Gastrocnemius medialis (tissue), 4 donors: Measurements from ENCODE around the gene TYROBP. TPM values are rescaled to one million over a fixed set of nuclear protein-coding genes. Genes with fewer than 3 reads are reported as not detected.
"Not testable (repeated sequence)": the region's sequence is repeated elsewhere in the genome, so short reads cannot be mapped to it uniquely, and the experiment has no call there.

Experiments
- ATAC-seq, 2 donors: fragments of 150-250 bp; one replicate each; pipeline ENCODE4 v1.9.1; 2016
- DNase-seq, 2 donors: peaks; one replicate each; pipeline ENCODE4 v3.0.0-alpha.2; 2019
- H3K27ac ChIP-seq, 4 donors: fragments of 200-600 bp; sonication (generic); 1 replicate in 1 of 4; 2 replicates in 3 of 4; pipeline ENCODE4 v1.5.1; 2016 to 2018; ENCODE audit warnings: mild to moderate bottlenecking in 2 of 4, moderate library complexity in 1 of 4
- H3K27me3 ChIP-seq, 3 donors: fragments of 200-600 bp; sonication (generic) in 2 of 3; 1 replicate in 1 of 3; 2 replicates in 2 of 3; pipeline versions ENCODE4 v1.5.1 to v1.6.0; 2016 to 2019; ENCODE audit warnings: mild to moderate bottlenecking in 1 of 3, moderate library complexity in 1 of 3
- H3K36me3 ChIP-seq, 2 donors: fragments of 200-600 bp; sonication (generic) in 1 of 2; one replicate each; pipeline ENCODE4 v1.5.1; 2017 to 2018
- H3K4me1 ChIP-seq, 2 donors: fragments of 200-600 bp; sonication (generic) in 1 of 2; one replicate each; pipeline ENCODE4 v1.5.1; 2016 to 2017; ENCODE audit warnings: mild to moderate bottlenecking in 2 of 2
- H3K4me3 ChIP-seq, 4 donors: fragments of 200-600 bp; sonication (generic) in 3 of 4; 1 replicate in 1 of 4; 2 replicates in 3 of 4; pipeline ENCODE4 v1.5.1; 2016 to 2019; ENCODE audit warnings: mild to moderate bottlenecking in 2 of 4
- H3K9me3 ChIP-seq, 3 donors: fragments of 200-600 bp; sonication (generic) in 2 of 3; 1 replicate in 1 of 3; 2 replicates in 2 of 3; pipeline ENCODE4 v1.5.1; 2016 to 2019
- CTCF ChIP-seq, 5 experiments: fragments of 450-650 bp in 3 of 5; fragments of 200-600 bp in 2 of 5; sonication (generic) in 2 of 5; IDR thresholded peaks in 4 of 5; conservative IDR thresholded peaks in 1 of 5; 1 replicate in 4 of 5; 2 replicates in 1 of 5; pipeline ENCODE4 v1.5.1; 2016 to 2019; ENCODE audit warnings: antibody characterized with exemption in 5 of 5, mild to moderate bottlenecking in 3 of 5, moderate library complexity in 3 of 5
- POLR2A ChIP-seq, 2 donors: fragments of 450-650 bp; IDR thresholded peaks; one replicate each; pipeline ENCODE4 v1.6.1; 2017; ENCODE audit warnings: antibody characterized with exemption in 2 of 2, mild to moderate bottlenecking in 2 of 2, moderate library complexity in 2 of 2
- in situ Hi-C, 4 donors: fragments of 200-750 bp; cut with MboI; loops; one replicate each; pipeline versions ENCODE4 v1.15.0 to v1.8.0; 2017; ENCODE audit warnings: low sequenced_read_pairs in 4 of 4
- intact Hi-C: fragments of 100-400 bp; cut with DNase I; formaldehyde crosslinking; loops from one replicate; pipeline ENCODE4 v1.15.1; 2023; ENCODE audit warnings: low total_unique reads
- total RNA-seq, 4 donors: library from RNA; depleted of rRNA; stranded (reverse); fragments of >200 nt; gene quantifications; one replicate each; pipeline versions ENCODE4 v1.1.0 to v1.2.3, GENCODE V29; 2016

Gene TYROBP
- total RNA-seq, 4 donors from 2014 or later: 7.2 to 25.6 (median 18.2) TPM

- H3K27me3 ChIP-seq: peaks cover 0 to 3% (median 0%) of the 10 kb centered on the region in 3 donors
- peaks cover 9 to 21% of the 10 kb centered on the region in 2 donors for H3K4me1 ChIP-seq
- ATAC-seq: no peak
- intact Hi-C loops (no loop called here), in situ Hi-C loops (no loop called here)
- peaks cover 0 to 5% of the 10 kb centered on the region in 2 donors for H3K36me3 ChIP-seq
- no peaks in the 10 kb centered on the region for H3K9me3 ChIP-seq
- H3K27ac ChIP-seq: no peak overlapping the region
- TF ChIP-seq POLR2A (IDR thresholded peaks at IDR 0.05) (no peak), CTCF (IDR thresholded peaks at IDR 0.05 in 4 of 5, conservative IDR thresholded peaks at IDR 0.05 in 1 of 5) (no peak)
- no peak overlapping the region for H3K4me3 ChIP-seq
- DNase-seq: no peak
Observed at GRCh38 chr19:35895911-35896642, 12.0 kb downstream of the TYROBP start.

- H3K27me3 ChIP-seq: peaks cover 0 to 3% (median 0%) of the 10 kb centered on the region in 3 donors
- no peaks in the 10 kb centered on the region for H3K9me3 ChIP-seq
- TF ChIP-seq CTCF (IDR thresholded peaks at IDR 0.05 in 4 of 5, conservative IDR thresholded peaks at IDR 0.05 in 1 of 5) (no peak), POLR2A (IDR thresholded peaks at IDR 0.05) (no peak)
- DNase-seq: no peak
- H3K4me1 ChIP-seq: peaks cover 9 to 11% of the 10 kb centered on the region in 2 donors
- in situ Hi-C loops: no loop called here
- intact Hi-C loops: no loop called here
- peaks cover 0 to 10% of the 10 kb centered on the region in 2 donors for H3K36me3 ChIP-seq
- no peak for ATAC-seq
- H3K4me3 ChIP-seq: no peak overlapping the region
- H3K27ac ChIP-seq: no peak overlapping the region
Observed at GRCh38 chr19:35894342-35894741, 13.8 kb downstream of the TYROBP start.

- intact Hi-C loops, H3K27ac ChIP-seq, H3K9me3 ChIP-seq, H3K4me3 ChIP-seq, in situ Hi-C loops, ATAC-seq, DNase-seq, H3K4me1 ChIP-seq, H3K27me3 ChIP-seq: not testable (repeated sequence)
- H3K36me3 ChIP-seq: peaks cover 0 to 22% of the 10 kb centered on the region in 2 donors
Observed at GRCh38 chr19:35891819-35892218, 16.3 kb downstream of the TYROBP start.

- in situ Hi-C loops: no loop called here
Observed at GRCh38 chr19:35890113-35890650, 17.9 kb downstream of the TYROBP start.

More at GRCh38 chr19:35890113-35890650, 17.9 kb downstream of the TYROBP start:
- Histone ChIP-seq H3K27ac (no peak overlapping the region), H3K36me3 (peaks cover 0 to 22% of the 10 kb centered on the region in 2 donors), H3K4me3 (no peak overlapping the region), H3K9me3 (no peaks in the 10 kb centered on the region), H3K4me1 (no peaks in the 10 kb centered on the region), H3K27me3 (no peaks in the 10 kb centered on the region)
- DNase-seq: no peak
- intact Hi-C loops: no loop called here
- no peak for ATAC-seq
- no peak for TF ChIP-seq CTCF (IDR thresholded peaks at IDR 0.05 in 4 of 5, conservative IDR thresholded peaks at IDR 0.05 in 1 of 5)
